Muscle of leg (tissue), 9 donors: ENCODE data around the gene MNX1. TPM values are rescaled to one million over a fixed set of nuclear protein-coding genes. Genes with fewer than 3 reads are reported as not detected.

Experiments
- polyA plus RNA-seq, 8 donors: library from polyadenylated mRNA; unstranded; fragments of 120-200 nt; gene quantifications; one replicate each; pipeline versions ENCODE4 v1.2.1 to v1.2.3, GENCODE V29; 2013; ENCODE audit warnings: inconsistent platforms in 1 of 8, low replicate concordance in 1 of 8; ENCODE audit not compliant: insufficient read length in 8 of 8, insufficient read depth in 1 of 8
- total RNA-seq: library from RNA; stranded (reverse); fragments of 120-200 nt; gene quantifications from one replicate; pipeline ENCODE4 v1.2.4, GENCODE V29; 2013

Gene MNX1
- total and polyA plus RNA-seq, 9 donors, result 0.08 to 0.25 (median 0.16) TPM; not detected in 6

Other genes starting within 250 kb of the MNX1 start
- gene LMBR1, start 117.5 kb downstream of the MNX1 start, total RNA-seq, result 42.8 TPM
- 10 to 100 TPM; 25.3 to 40.7 (median 30.7) TPM for gene LMBR1, start 117.5 kb downstream of the MNX1 start, polyA plus RNA-seq
- gene NOM1, start 61.0 kb downstream of the MNX1 start, total RNA-seq, result 12.2 TPM
- gene NOM1, start 61.0 kb downstream of the MNX1 start, polyA plus RNA-seq, result 10 to 100 TPM in 7 of 8 donors, 1 to 10 TPM in 1; 9.4 to 20.1 (median 14.3) TPM
- 39.4 TPM for gene UBE3C, start 128.3 kb upstream of the MNX1 start, total RNA-seq
- gene UBE3C, start 128.3 kb upstream of the MNX1 start, polyA plus RNA-seq, result 10 to 100 TPM; 29.7 to 39.9 (median 33.3) TPM